ENCODE results near the gene KLHL17. TPM values are rescaled to one million over a fixed set of nuclear protein-coding genes. Genes with fewer than 3 reads are reported as not detected.
A peak's percentile ranks its signal among the peaks of the same experiment; 100 is the strongest.

The KLHL17 gene
- total RNA-seq, 1 donor from 2014 or later, result 6.1 TPM

DNA sequence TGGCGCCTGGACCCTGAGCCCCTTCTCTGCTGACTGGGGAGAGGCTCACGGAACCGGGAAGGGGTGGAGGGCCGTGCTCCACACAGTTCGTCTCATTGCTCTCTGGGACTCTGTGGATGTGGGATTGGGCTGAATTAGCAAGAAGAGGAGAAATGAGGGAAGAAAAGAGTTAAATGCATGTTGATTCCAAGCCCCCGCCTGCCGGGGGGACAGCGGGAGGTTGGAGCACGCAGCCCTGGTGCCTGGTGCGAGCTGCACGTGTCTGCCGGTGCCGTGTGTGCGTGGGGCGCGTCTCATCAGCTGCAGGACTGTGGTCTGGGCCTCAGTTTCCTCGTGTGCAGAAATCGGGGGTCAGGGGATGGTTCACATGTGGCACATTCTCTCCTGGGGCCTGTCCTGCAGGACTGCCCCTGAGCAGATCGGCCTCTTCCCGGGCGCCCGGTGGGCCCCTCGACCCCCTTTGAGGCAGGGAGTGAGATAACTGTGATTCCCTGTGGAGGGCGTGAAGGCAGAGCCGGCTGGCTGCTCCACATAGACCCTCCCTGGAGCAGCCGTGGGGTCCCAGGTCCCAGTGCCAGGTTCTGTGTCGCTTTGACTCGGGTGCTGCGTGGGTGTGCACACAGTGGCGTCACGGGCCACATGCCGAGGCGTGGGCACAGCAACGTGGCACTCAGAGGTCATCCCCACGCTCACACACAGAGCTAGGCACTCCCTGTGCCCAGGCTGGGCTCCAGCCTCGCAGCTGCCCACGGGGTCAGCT lies 25.2 kb upstream of the KLHL17 start:
- DNase-seq (ENCODE audit: low spot score in 2 of 2) (peak in 1 of 2 donors; percentile 64), FAIRE-seq (no peak)

- DNase-seq (ENCODE audit: low spot score in 2 of 2), result no peak
- no peak for FAIRE-seq
Observed at GRCh38 chr1:935751-936231, 24.6 kb upstream of the KLHL17 start.

- FAIRE-seq (no peak), DNase-seq (ENCODE audit: low spot score in 2 of 2) (no peak)
Observed at GRCh38 chr1:936348-937264, 23.8 kb upstream of the KLHL17 start.

- no peak for DNase-seq (ENCODE audit: low spot score in 2 of 2)
- FAIRE-seq, result no peak
Observed at GRCh38 chr1:937521-937920, 22.9 kb upstream of the KLHL17 start.

GRCh38 chr1:938088-938683 lies 22.2 kb upstream of the KLHL17 start:
- FAIRE-seq, result no peak
- DNase-seq (ENCODE audit: low spot score in 2 of 2), result no peak

- FAIRE-seq (no peak), DNase-seq (ENCODE audit: low spot score in 2 of 2) (no peak)
Observed at GRCh38 chr1:938711-939489, 21.5 kb upstream of the KLHL17 start.

GRCh38 chr1:939511-940106 lies 20.8 kb upstream of the KLHL17 start:
- no peak for FAIRE-seq
- no peak for DNase-seq (ENCODE audit: low spot score in 2 of 2)

- FAIRE-seq (no peak), DNase-seq (ENCODE audit: low spot score in 2 of 2) (peak; percentile 85 to 91)
Observed at GRCh38 chr1:940107-941014, 20.0 kb upstream of the KLHL17 start.

- DNase-seq (ENCODE audit: low spot score in 2 of 2) (no peak), FAIRE-seq (no peak)
Observed at GRCh38 chr1:941015-941587, 19.3 kb upstream of the KLHL17 start.

DNA sequence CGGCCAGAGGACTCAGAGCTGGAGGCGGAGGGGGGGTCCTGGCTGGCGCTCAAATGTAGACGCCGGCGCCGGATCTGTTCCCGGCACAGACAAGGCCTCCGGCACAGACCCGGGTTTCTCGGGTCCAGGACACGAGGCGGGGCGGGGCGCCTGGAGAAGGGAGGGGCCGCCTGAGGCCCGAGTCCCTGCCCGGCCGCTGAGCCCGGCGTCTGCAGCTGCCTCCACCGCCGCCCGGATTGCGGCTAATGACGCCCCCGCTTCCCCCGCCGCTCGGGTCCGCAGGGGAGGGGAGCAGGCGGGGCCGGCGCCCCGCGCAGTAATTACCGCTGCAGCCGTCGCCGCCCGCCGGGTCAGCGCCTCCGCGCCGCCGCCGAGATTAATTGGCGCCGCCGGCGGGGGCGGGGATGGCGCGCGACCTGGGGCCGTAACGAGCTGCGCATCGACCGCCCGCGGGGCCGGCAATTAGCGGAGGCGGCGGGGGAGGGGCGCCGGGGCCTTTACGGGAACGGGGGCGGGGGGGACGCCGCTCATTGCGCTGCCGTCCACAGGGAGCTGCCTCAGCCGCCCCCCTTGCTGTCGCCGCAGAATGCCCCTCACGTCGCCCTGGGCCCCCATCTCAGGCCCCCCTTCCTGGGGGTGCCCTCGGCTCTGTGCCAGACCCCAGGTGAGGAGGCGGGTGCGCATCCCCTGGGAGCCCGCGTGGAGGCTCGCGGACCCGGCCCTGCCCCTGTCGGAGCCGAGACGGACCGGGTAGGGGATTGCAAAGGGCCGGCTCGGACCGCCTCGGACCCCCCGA lies 18.6 kb upstream of the KLHL17 start:
- DNase-seq (ENCODE audit: low spot score in 2 of 2), result peak; percentile 71 to 76

GRCh38 chr1:942411-942821 lies 18.0 kb upstream of the KLHL17 start:
- no peak for FAIRE-seq

More for the DNA sequence above, 18.6 kb upstream of the KLHL17 start:
- no peak for FAIRE-seq

GRCh38 chr1:942864-943533 lies 17.4 kb upstream of the KLHL17 start:
- FAIRE-seq (no peak), DNase-seq (ENCODE audit: low spot score in 2 of 2) (no peak)

More at GRCh38 chr1:942411-942821, 18.0 kb upstream of the KLHL17 start:
- no peak for DNase-seq (ENCODE audit: low spot score in 2 of 2)

- no peak for FAIRE-seq
- no peak for DNase-seq (ENCODE audit: low spot score in 2 of 2)
Observed at GRCh38 chr1:943545-944340, 16.6 kb upstream of the KLHL17 start.

- FAIRE-seq (no peak), DNase-seq (ENCODE audit: low spot score in 2 of 2) (no peak)
Observed at GRCh38 chr1:944341-945325, 15.8 kb upstream of the KLHL17 start.
